Esophagus muscularis mucosa (tissue), 3 donors: ENCODE data around the gene KAZN.

Source experiments
- EP300 ChIP-seq: sonication (generic); formaldehyde crosslinking; IDR thresholded peaks from one replicate; pipeline ENCODE4 v1.6.1; 2017; ENCODE audit warnings: antibody characterized with exemption
- TF ChIP-seq, protein P1 (sequence below), 3 experiments: fragments of 200-600 bp in 2 of 3; fragments of 450-650 bp in 1 of 3; sonication (generic) in 2 of 3; IDR thresholded peaks; one replicate each; pipeline ENCODE4 v1.5.1; 2017 to 2019; ENCODE audit warnings: antibody characterized with exemption in 3 of 3, mild to moderate bottlenecking in 2 of 3, moderate library complexity in 1 of 3

DNA sequence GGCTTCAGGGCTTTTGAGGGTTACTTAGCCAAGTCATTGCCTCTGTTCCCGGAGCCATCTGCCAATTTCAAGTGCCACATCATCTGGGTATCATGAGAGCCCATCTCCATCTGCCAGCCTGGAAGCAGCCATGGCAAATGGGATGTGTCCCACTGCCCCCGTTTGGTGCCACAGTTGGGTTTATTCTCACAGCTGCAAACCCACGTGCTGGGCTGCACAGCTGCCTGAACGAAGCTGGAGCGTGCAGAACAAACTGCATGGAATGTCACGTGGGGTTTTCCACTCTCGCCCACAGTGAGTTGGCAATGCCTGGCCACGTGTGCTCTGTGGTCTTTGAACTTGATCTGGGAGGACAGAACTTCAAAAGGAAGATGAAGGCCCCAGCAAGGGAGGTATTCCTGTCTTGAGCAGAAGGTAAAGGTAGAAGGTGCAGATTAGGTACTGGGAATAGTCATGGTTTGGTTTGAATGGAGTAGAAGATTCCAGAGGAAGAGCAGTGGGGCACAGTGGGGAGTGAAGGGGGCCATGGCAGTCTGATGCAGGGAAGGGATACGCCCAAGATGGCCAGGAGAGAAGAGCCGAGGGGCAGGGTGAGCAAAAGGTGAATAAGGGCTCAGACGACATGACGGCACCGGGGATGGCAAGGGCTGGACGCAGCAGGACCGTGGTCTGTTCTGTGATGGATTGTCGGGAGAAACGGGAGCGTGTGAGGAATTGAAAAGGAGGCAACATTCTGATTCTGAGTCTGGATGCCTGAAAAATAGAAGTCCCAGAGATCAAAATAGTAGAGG lies 222.0 kb downstream of the KAZN start:
- TF ChIP-seq EP300, result no peak
- TF ChIP-seq, protein P1, sequence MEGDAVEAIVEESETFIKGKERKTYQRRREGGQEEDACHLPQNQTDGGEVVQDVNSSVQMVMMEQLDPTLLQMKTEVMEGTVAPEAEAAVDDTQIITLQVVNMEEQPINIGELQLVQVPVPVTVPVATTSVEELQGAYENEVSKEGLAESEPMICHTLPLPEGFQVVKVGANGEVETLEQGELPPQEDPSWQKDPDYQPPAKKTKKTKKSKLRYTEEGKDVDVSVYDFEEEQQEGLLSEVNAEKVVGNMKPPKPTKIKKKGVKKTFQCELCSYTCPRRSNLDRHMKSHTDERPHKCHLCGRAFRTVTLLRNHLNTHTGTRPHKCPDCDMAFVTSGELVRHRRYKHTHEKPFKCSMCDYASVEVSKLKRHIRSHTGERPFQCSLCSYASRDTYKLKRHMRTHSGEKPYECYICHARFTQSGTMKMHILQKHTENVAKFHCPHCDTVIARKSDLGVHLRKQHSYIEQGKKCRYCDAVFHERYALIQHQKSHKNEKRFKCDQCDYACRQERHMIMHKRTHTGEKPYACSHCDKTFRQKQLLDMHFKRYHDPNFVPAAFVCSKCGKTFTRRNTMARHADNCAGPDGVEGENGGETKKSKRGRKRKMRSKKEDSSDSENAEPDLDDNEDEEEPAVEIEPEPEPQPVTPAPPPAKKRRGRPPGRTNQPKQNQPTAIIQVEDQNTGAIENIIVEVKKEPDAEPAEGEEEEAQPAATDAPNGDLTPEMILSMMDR (IDR thresholded peaks at IDR 0.05), result no peak
